Neutrophil (primary cell): ENCODE data around the gene RAD51B.

Experiments
- H3K27ac ChIP-seq: fragments of 200-600 bp; sonication (generic); 2 replicates; pipeline ENCODE4 v1.5.1; 2016; ENCODE audit warnings: mild to moderate bottlenecking, moderate library complexity
- H3K27me3 ChIP-seq: fragments of 200-600 bp; sonication (generic); 2 replicates; pipeline ENCODE4 v1.6.0; 2016; ENCODE audit warnings: mild to moderate bottlenecking
- H3K36me3 ChIP-seq: fragments of 200-600 bp; sonication (generic); 2 replicates; pipeline ENCODE4 v1.5.1; 2017
- H3K4me1 ChIP-seq, 2 experiments: fragments of 200-600 bp in 1 of 2; sonication (generic) in 1 of 2; 1 replicate in 1 of 2; 2 replicates in 1 of 2; pipeline versions ENCODE4 v1.5.1 to v1.6.1; 2013 to 2016; ENCODE audit warnings: low read depth in 1 of 2, low read length in 1 of 2, mild to moderate bottlenecking in 1 of 2, moderate library complexity in 1 of 2; ENCODE audit not compliant: control insufficient read depth in 1 of 2, insufficient read depth in 1 of 2
- H3K4me3 ChIP-seq, 2 experiments: fragments of 200-600 bp in 1 of 2; sonication (generic) in 1 of 2; 1 replicate in 1 of 2; 2 replicates in 1 of 2; pipeline ENCODE4 v1.5.1; 2013 to 2016; ENCODE audit warnings: low read depth in 1 of 2, low read length in 1 of 2, mild to moderate bottlenecking in 1 of 2, moderate library complexity in 1 of 2
- H3K9me3 ChIP-seq: fragments of 200-600 bp; sonication (generic); 2 replicates; pipeline ENCODE4 v1.5.1; 2016
- CTCF ChIP-seq: fragments of 200-600 bp; sonication (generic); IDR thresholded peaks from 2 replicates; pipeline ENCODE4 v1.5.1; 2016; ENCODE audit warnings: antibody characterized with exemption

Gene RAD51B

DNA sequence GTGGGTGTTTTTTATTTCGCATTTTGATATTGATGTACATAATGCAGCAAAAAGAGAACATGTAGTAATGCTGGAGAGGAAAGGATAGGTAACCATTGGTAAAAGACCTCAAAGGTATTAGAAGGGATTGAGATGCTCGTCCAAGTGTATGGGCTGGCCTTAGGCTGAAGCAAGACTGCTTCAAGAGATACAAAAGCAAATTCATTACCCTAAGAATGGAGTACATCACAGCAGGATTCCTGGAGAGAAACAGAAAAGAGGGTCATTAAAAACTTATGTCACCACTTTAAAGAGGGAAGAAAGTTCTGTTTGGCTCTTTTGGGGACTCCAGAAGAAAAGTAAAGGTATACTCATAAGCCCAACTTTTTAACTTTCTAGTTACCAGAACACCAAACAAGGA is 552.8 kb downstream of the RAD51B start:
- peaks cover 4 to 6% of the 10 kb centered on the region in 2 experiments for H3K4me1 ChIP-seq

GRCh38 chr14:68373124-68373646 is 553.6 kb downstream of the RAD51B start:
- no peak for TF ChIP-seq CTCF
- Histone ChIP-seq H3K4me3 (no peak overlapping the region), H3K27me3 (no peaks in the 10 kb centered on the region), H3K36me3 (no peaks in the 10 kb centered on the region), H3K27ac (no peak overlapping the region), H3K4me1 (peaks cover 8 to 12% of the 10 kb centered on the region in 2 experiments), H3K9me3 (no peaks in the 10 kb centered on the region)

More for the DNA sequence above, 552.8 kb downstream of the RAD51B start:
- Histone ChIP-seq H3K4me3 (no peak overlapping the region), H3K36me3 (no peaks in the 10 kb centered on the region), H3K27me3 (no peaks in the 10 kb centered on the region), H3K9me3 (no peaks in the 10 kb centered on the region), H3K27ac (no peak overlapping the region)
- no peak for TF ChIP-seq CTCF

DNA sequence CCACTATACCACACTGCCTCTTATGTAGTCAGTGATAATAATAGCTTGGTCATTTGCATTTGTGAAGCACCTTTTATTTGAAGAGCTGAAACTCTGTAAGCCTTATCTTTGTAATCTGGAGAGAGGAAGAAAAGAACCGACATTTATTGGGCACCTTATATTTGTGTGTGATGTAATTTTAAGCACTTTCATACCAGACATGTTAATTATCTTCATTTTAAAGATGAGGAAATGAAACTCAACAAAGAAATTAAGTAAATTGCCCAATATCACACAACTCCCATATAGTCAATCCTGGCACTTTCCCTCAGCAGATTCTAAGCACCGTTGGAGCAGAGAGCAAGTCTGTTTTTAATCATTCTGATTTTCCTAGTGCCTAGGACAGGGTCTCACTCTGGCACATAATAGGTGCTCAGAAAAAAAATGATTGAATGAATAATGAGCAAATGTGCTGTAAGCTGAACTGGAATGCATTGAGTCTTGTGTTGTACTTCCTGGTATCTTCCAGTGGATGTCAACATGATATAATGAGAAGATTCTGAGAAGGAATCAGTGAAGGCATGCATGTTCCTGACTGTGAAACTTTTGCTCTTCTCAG is 554.4 kb downstream of the RAD51B start:
- no peaks in the 10 kb centered on the region for H3K36me3 ChIP-seq
- no peaks in the 10 kb centered on the region for H3K27me3 ChIP-seq
- H3K27ac ChIP-seq, result no peak overlapping the region
- H3K9me3 ChIP-seq, result no peaks in the 10 kb centered on the region
- no peak overlapping the region for H3K4me3 ChIP-seq
- H3K4me1 ChIP-seq, result peaks cover 8 to 12% of the 10 kb centered on the region in 2 experiments
- TF ChIP-seq CTCF, result no peak

DNA sequence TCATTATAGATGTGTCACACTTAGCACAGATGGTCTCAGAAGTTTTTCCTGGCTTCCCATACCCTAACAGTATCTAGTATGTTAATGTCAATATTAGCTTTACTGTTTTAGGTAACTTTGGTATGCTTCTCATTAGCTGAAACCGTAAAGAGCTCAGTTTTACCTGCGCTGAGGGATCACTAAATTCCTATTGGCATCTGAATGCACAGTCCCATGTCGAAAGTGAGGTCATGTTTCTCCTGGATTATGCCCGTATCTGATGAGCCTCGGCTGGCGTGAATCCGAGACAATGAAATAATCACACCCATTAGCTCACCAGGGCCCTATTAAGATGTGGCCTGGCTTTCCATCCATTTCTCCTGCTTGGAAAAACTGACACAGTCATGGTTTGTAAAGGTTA is 555.1 kb downstream of the RAD51B start:
- H3K9me3 ChIP-seq, result no peaks in the 10 kb centered on the region
- TF ChIP-seq CTCF, result no peak
- H3K27me3 ChIP-seq, result no peaks in the 10 kb centered on the region
- no peaks in the 10 kb centered on the region for H3K36me3 ChIP-seq
- H3K4me3 ChIP-seq, result no peak overlapping the region
- no peak overlapping the region for H3K27ac ChIP-seq
- H3K4me1 ChIP-seq, result peaks cover 8 to 12% of the 10 kb centered on the region in 2 experiments

DNA sequence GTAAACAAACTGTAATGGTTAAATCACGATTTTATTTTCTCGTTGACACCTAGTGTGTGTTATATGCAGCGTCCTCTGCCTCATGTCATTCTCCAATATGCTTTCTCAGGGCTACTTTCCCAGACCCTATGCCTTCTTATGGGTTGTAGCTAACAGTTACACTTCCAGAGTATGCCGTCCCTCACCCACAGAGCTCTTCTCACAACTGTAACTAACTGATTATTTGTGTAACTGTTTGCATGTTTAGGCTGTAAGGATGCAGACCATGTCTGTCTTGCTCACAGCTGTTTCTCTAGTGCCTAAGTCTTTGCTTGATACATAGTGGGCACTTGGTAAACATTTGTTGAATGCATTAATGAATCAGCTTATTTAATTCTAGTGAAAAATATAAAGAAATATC is 555.8 kb downstream of the RAD51B start:
- no peak overlapping the region for H3K4me3 ChIP-seq
- no peaks in the 10 kb centered on the region for H3K9me3 ChIP-seq
- H3K27ac ChIP-seq, result no peak overlapping the region
- no peak for TF ChIP-seq CTCF
- peaks cover 8 to 12% of the 10 kb centered on the region in 2 experiments for H3K4me1 ChIP-seq
- H3K36me3 ChIP-seq, result no peaks in the 10 kb centered on the region
- no peaks in the 10 kb centered on the region for H3K27me3 ChIP-seq
